ENCODE results near the gene FRAS1. TPM values are rescaled to one million over a fixed set of nuclear protein-coding genes. Genes with fewer than 3 reads are reported as not detected.
A peak's percentile ranks its signal among the peaks of the same experiment; 100 is the strongest.
"Not testable (repeated sequence)": the region's sequence is repeated elsewhere in the genome, so short reads cannot be mapped to it uniquely, and the experiment has no call there.

Gene FRAS1
- total RNA-seq, 2 donors from 2014 or later = 77.0 to 78.3 TPM

DNA sequence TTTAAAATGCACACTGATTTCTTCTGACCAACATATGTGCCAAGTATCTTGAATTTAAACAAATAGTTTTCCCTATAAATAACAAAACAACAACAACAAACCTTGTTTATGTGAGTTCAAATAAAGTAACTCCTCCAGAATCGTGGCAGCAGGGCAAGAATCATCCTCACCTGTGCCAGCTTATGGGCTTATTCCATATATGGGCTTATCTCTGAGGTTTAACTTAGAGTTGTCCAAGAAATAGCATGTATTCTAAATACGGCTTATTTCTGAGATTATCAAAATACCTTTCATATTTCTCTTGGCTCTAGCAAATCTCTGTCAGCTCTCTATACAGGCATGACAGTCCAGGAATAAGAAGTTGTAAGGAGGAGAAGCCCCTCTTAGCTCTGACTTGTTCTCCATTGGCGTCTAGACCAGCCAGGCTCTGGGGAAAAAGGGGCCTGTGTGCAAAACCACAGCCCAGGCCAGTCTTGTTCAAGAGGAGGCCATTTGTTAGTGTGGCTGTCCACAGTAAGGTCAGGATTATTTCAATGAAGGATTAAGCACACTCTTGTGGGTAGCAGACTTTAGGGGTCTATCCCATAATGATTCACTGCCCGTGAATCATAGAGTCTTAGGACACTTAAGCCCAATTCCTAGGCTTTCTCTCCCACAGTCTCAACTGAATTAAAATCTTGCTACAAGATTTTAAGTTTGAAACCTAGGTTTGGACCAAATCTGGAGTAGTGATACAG, 63.2 kb downstream of the FRAS1 start:
- peaks cover 6% of the 10 kb centered on the region for H3K9me3 ChIP-seq (ENCODE audit: control insufficient read depth, low read length)
- Mint-ChIP-seq H3K27ac (no peak overlapping the region), H3K4me3 (no peak overlapping the region), H3K4me1 (peaks cover 25% of the 10 kb centered on the region), H3K36me3 (ENCODE audit: low read depth) (peaks cover 39% of the 10 kb centered on the region), H3K27me3 (ENCODE audit: insufficient read depth) (no peaks in the 10 kb centered on the region), H3K9me3 (peaks cover 49% of the 10 kb centered on the region)
- no peak overlapping the region for H3K9ac ChIP-seq (ENCODE audit: extremely low read depth, low read length, poor library complexity, severe bottlenecking)
- TF ChIP-seq, protein P1, sequence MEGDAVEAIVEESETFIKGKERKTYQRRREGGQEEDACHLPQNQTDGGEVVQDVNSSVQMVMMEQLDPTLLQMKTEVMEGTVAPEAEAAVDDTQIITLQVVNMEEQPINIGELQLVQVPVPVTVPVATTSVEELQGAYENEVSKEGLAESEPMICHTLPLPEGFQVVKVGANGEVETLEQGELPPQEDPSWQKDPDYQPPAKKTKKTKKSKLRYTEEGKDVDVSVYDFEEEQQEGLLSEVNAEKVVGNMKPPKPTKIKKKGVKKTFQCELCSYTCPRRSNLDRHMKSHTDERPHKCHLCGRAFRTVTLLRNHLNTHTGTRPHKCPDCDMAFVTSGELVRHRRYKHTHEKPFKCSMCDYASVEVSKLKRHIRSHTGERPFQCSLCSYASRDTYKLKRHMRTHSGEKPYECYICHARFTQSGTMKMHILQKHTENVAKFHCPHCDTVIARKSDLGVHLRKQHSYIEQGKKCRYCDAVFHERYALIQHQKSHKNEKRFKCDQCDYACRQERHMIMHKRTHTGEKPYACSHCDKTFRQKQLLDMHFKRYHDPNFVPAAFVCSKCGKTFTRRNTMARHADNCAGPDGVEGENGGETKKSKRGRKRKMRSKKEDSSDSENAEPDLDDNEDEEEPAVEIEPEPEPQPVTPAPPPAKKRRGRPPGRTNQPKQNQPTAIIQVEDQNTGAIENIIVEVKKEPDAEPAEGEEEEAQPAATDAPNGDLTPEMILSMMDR (conservative IDR thresholded peaks at IDR 0.05) = no peak
- H3K27me3 ChIP-seq (ENCODE audit: control insufficient read depth, insufficient read depth, low read length, poor library complexity, severe bottlenecking) = no peaks in the 10 kb centered on the region
- H3K36me3 ChIP-seq (ENCODE audit: control insufficient read depth, insufficient read depth, low read length) = no peaks in the 10 kb centered on the region
- no peaks in the 10 kb centered on the region for H3K4me1 ChIP-seq (ENCODE audit: control insufficient read depth, insufficient read depth, low read length)
- DNase-seq = no peak
- H3K4me3 ChIP-seq (ENCODE audit: low read length) = no peak overlapping the region
- no peak overlapping the region for H3K27ac ChIP-seq (ENCODE audit: low read depth, low read length)
- WGBS, 2 experiments (ENCODE audit: insufficient coverage in 1 of 2, insufficient read length in 1 of 2) = 90 to 100% methylated on average over 3 to 4 of the region's 4 CpGs

- Mint-ChIP-seq H3K4me1 (peaks cover 32% of the 10 kb centered on the region), H3K27ac (no peak overlapping the region), H3K9me3 (peaks cover 39% of the 10 kb centered on the region), H3K27me3 (ENCODE audit: insufficient read depth) (no peaks in the 10 kb centered on the region), H3K36me3 (ENCODE audit: low read depth) (peaks cover 32% of the 10 kb centered on the region), H3K4me3 (no peak overlapping the region)
- H3K36me3 ChIP-seq (ENCODE audit: control insufficient read depth, insufficient read depth, low read length) = no peaks in the 10 kb centered on the region
- no peaks in the 10 kb centered on the region for H3K27me3 ChIP-seq (ENCODE audit: control insufficient read depth, insufficient read depth, low read length, poor library complexity, severe bottlenecking)
- H3K9me3 ChIP-seq (ENCODE audit: control insufficient read depth, low read length) = peaks cover 9% of the 10 kb centered on the region
- no peaks in the 10 kb centered on the region for H3K4me1 ChIP-seq (ENCODE audit: control insufficient read depth, insufficient read depth, low read length)
- no peak for DNase-seq
- no peak overlapping the region for H3K9ac ChIP-seq (ENCODE audit: extremely low read depth, low read length, poor library complexity, severe bottlenecking)
- WGBS, 2 experiments (ENCODE audit: insufficient coverage in 1 of 2, insufficient read length in 1 of 2) = 93 to 95% methylated on average over 3 to 4 of the region's 4 CpGs
- no peak overlapping the region for H3K4me3 ChIP-seq (ENCODE audit: low read length)
- no peak overlapping the region for H3K27ac ChIP-seq (ENCODE audit: low read depth, low read length)
- TF ChIP-seq, protein P1 (conservative IDR thresholded peaks at IDR 0.05) = no peak
Measured at GRCh38 chr4:78121338-78121904, 64.3 kb downstream of the FRAS1 start.

DNA sequence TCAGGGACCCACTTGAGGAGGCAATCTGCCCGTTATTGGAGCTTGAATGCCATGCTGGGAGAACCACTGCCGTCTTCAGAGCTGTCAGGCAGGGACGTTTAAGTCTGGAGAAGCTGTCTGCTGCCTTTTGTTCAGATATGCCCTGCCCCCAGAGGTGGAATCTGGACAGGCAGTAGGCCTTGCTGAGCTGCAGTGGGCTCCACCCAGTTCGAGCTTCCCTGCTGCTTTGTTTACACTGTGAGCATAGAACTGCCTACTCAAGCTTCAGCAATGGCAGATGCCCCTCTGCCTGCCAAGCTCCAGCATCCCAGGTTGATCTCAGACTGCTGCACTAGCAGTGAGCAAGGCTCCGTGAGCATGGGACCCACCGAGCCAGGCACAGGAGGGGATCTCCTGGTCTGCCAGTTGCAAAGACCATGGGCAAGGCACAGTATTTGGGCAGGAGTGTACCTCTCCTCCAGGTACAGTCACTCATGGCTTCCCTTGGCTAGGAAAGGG, 68.8 kb downstream of the FRAS1 start:
- peaks cover 25% of the 10 kb centered on the region for H3K9me3 Mint-ChIP-seq
- TF ChIP-seq, protein P1 (conservative IDR thresholded peaks at IDR 0.05) = peak; percentile 56
- H3K4me1 ChIP-seq (ENCODE audit: control insufficient read depth, insufficient read depth, low read length); H3K9ac ChIP-seq (ENCODE audit: extremely low read depth, low read length, poor library complexity, severe bottlenecking); H3K36me3 ChIP-seq (ENCODE audit: control insufficient read depth, insufficient read depth, low read length); H3K27ac ChIP-seq (ENCODE audit: low read depth, low read length); H3K27ac Mint-ChIP-seq; H3K4me3 Mint-ChIP-seq; H3K27me3 Mint-ChIP-seq (ENCODE audit: insufficient read depth); H3K27me3 ChIP-seq (ENCODE audit: control insufficient read depth, insufficient read depth, low read length, poor library complexity, severe bottlenecking): not testable (repeated sequence)
- peak overlapping the region; percentile 23 for H3K4me3 ChIP-seq (ENCODE audit: low read length)
- peaks cover 11% of the 10 kb centered on the region for H3K9me3 ChIP-seq (ENCODE audit: control insufficient read depth, low read length)
- WGBS, 2 experiments (ENCODE audit: insufficient coverage in 1 of 2, insufficient read length in 1 of 2) = 69 to 72% methylated on average over 5 to 6 of the region's 6 CpGs
- H3K4me1 Mint-ChIP-seq = peaks cover 45% of the 10 kb centered on the region
- DNase-seq = peak; percentile 64
- peaks cover 24% of the 10 kb centered on the region for H3K36me3 Mint-ChIP-seq (ENCODE audit: low read depth)
